DMS79 (cell line): ENCODE measurements around the gene CMIP.

Source experiments
- DNase-seq: peaks from one replicate; lab custom pipeline; 2025; lab: John Stamatoyannopoulos, UW

CMIP gene

DNA sequence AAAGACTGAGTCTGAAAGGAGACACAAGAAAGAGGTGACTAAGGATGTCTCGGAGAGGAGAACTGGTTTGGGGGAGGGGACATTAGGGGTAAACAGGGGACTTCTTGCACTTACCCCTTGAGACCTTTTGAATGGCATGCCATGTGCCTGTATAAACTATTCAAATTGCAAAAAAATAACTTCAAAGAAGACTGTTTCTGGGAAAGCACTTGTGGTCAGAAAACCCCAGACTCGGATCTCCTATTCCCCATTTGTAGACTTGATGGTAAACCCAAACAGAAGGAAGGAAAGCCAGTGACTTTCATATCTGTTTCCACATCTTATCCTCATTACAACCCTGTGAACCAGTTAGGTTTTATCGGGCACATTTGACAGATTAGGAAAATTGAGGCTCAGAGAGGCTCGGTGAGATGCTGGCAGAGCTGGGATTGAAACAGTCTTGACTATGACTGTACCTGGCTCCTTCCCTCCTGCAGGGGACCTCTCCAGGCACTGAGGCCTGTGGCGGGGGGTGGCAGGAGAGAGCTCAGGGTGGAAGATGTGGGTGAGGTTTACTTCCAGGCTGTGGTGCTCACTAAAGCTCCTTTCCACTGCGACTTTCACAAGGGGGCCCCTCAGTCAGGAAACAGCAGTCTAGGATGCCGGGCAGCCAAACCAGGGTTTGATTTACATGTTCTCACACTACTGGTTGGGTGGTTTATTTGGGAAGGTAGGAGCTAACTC lies 304.0 kb downstream of the CMIP start:
- DNase-seq, result no peak

GRCh38 chr16:81752225-81752875 lies 307.7 kb downstream of the CMIP start:
- no peak for DNase-seq

- no peak for DNase-seq
Observed at GRCh38 chr16:81752876-81753227, 308.2 kb downstream of the CMIP start.

DNA sequence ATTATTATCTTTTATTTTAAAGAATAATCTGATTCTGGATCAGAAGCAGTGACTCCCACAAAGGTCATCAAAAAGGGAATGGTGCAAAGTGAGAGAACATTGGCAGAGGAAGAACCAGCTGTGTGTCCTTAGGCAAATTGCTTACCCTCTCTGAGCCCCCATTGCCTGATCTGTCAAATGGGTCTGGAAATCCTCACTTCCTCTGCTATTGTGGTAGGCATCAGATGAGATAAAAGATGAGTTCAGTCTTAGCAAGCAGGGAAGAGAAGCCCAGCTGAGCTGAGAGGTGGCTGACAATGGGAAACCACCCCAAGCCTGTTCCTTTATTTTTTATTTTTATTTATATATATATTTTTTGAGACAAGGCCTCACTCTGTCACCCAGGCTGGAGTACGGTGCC lies 310.2 kb downstream of the CMIP start:
- DNase-seq, result no peak

- DNase-seq, result no peak
Observed at GRCh38 chr16:81755915-81756614, 311.5 kb downstream of the CMIP start.

- DNase-seq, result no peak
Observed at GRCh38 chr16:81756615-81757356, 312.2 kb downstream of the CMIP start.

- no peak for DNase-seq
Observed at GRCh38 chr16:81758376-81758775, 313.8 kb downstream of the CMIP start.
